ENCODE results near the gene ART1.

DNA sequence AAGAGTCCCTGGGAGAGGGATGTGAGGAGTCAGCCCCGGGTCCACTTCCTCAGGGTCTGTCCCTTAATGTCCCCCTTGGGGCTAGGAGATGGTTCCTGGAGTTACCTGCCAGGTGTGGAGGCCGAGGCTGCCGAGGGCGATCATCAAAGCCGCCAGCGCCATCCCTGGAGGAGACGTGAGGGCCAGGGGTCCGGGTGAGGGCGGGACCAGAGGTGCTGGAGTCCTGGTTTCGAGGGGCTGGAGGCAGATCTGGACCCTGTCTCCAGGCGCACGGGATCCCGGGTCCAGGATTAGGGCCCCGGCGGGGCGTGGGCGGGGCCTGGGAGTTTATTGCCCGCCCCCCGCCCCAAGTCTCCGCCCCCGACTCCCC lies 3.2 kb upstream of the ART1 start, which contains the start of gene ART5:
- TF ChIP-seq, protein P1, sequence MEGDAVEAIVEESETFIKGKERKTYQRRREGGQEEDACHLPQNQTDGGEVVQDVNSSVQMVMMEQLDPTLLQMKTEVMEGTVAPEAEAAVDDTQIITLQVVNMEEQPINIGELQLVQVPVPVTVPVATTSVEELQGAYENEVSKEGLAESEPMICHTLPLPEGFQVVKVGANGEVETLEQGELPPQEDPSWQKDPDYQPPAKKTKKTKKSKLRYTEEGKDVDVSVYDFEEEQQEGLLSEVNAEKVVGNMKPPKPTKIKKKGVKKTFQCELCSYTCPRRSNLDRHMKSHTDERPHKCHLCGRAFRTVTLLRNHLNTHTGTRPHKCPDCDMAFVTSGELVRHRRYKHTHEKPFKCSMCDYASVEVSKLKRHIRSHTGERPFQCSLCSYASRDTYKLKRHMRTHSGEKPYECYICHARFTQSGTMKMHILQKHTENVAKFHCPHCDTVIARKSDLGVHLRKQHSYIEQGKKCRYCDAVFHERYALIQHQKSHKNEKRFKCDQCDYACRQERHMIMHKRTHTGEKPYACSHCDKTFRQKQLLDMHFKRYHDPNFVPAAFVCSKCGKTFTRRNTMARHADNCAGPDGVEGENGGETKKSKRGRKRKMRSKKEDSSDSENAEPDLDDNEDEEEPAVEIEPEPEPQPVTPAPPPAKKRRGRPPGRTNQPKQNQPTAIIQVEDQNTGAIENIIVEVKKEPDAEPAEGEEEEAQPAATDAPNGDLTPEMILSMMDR (IDR thresholded peaks at IDR 0.05; ENCODE audit: control extremely low read depth in 1 of 3, insufficient read depth in 1 of 3, low read depth in 1 of 3, low read length in 3 of 3): no peak
- TF ChIP-seq GTF2F1 (IDR thresholded peaks at IDR 0.05; ENCODE audit: borderline replicate concordance, low read depth, low read length) (no peak), POU5F1 (IDR thresholded peaks at IDR 0.05; ENCODE audit: low read depth, low read length) (no peak), POLR2A (IDR thresholded peaks at IDR 0.05; ENCODE audit: control extremely low read depth in 1 of 2, low read depth in 2 of 2, low read length in 2 of 2) (no peak), TEAD4 (IDR thresholded peaks at IDR 0.05; ENCODE audit: low read depth, low read length) (no peak), SP1 (IDR thresholded peaks at IDR 0.05; ENCODE audit: low read depth, low read length) (no peak), EZH2 (IDR thresholded peaks at IDR 0.05; ENCODE audit: low read depth, low read length, severe bottlenecking) (no peak), BACH1 (IDR thresholded peaks at IDR 0.05; ENCODE audit: low read length) (no peak), RAD21 (IDR thresholded peaks at IDR 0.05 in 1 of 2, conservative IDR thresholded peaks at IDR 0.05 in 1 of 2; ENCODE audit: low read depth in 2 of 2, low read length in 2 of 2) (no peak)

Measured in H1 (cell line).